B cell (primary cell): ENCODE data around the gene NOG. TPM values are rescaled to one million over a fixed set of nuclear protein-coding genes. Genes with fewer than 3 reads are reported as not detected.

ENCODE experiments used
- ATAC-seq: fragments of 200-7000 bp; cut with Tn5 transposase; one replicate; pipeline ENCODE4 v1.10.0; 2021; ENCODE audit warnings: low read depth, mild to moderate bottlenecking, moderate number of reproducible peaks, moderate library complexity
- CTCF ChIA-PET: fragments of 350-600 bp; sonication (Branson Sonifier 250); formaldehyde crosslinking; loops from one replicate; lab custom pipeline; 2021; ENCODE audit warnings: antibody characterized with exemption, inconsistent platforms; lab: Charles Lee
- POLR2A ChIA-PET: fragments of 350-600 bp; sonication (Branson Sonifier 250); formaldehyde crosslinking; loops from one replicate; lab custom pipeline; 2021; ENCODE audit warnings: antibody characterized with exemption; lab: Charles Lee
- DNase-seq: peaks from one replicate; pipeline ENCODE4 v3.0.0; 2013
- H2AFZ ChIP-seq: 2 replicates; pipeline ENCODE4 v1.6.1; 2012; ENCODE audit warnings: mild to moderate bottlenecking, low read depth, low read length; ENCODE audit not compliant: insufficient read depth, poor library complexity, severe bottlenecking
- H3K27ac ChIP-seq, 2 donors: 1 replicate in 1 of 2; 2 replicates in 1 of 2; pipeline ENCODE4 v1.5.1; 2012 to 2013; ENCODE audit warnings: low read length in 2 of 2, mild to moderate bottlenecking in 2 of 2, moderate library complexity in 1 of 2
- H3K27me3 ChIP-seq, 4 experiments: fragments of 200-600 bp in 1 of 4; sonication (generic) in 1 of 4; replicated peaks in 1 of 4; 1 replicate in 2 of 4; 2 replicates in 2 of 4; pipeline versions ENCODE4 v1.6.1 to v1.7.0; 2013 to 2016; ENCODE audit warnings: low read length in 3 of 4, mild to moderate bottlenecking in 2 of 4, mixed read lengths in 1 of 4, moderate library complexity in 1 of 4; ENCODE audit not compliant: insufficient read depth in 4 of 4, control insufficient read depth in 3 of 4; ENCODE audit errors: control extremely low read depth in 1 of 4
- H3K36me3 ChIP-seq, 2 experiments: replicated peaks in 1 of 2; 1 replicate in 1 of 2; 2 replicates in 1 of 2; pipeline versions ENCODE4 v1.6.1 to v1.7.1; 2013; ENCODE audit warnings: low read length in 1 of 2; ENCODE audit not compliant: insufficient read depth in 2 of 2, control insufficient read depth in 1 of 2; ENCODE audit errors: control extremely low read depth in 1 of 2, extremely low read depth in 1 of 2
- H3K4me1 ChIP-seq, 2 donors: fragments of 200-600 bp in 1 of 2; sonication (generic) in 1 of 2; 1 replicate in 1 of 2; 2 replicates in 1 of 2; pipeline versions ENCODE4 v1.5.1 to v1.6.1; 2013 to 2017; ENCODE audit warnings: low read length in 2 of 2; ENCODE audit not compliant: control insufficient read depth in 2 of 2, insufficient read depth in 2 of 2
- H3K4me2 ChIP-seq: replicated peaks from 2 replicates; pipeline ENCODE3; 2012; ENCODE audit warnings: mild to moderate bottlenecking, low read depth, low read length; ENCODE audit not compliant: poor library complexity, severe bottlenecking
- H3K4me3 ChIP-seq, 5 experiments: fragments of 200-600 bp in 1 of 5; sonication (generic) in 1 of 5; 1 replicate in 3 of 5; 2 replicates in 2 of 5; pipeline versions ENCODE4 v1.5.1 to v1.7.0; 2011 to 2016; ENCODE audit warnings: low read length in 4 of 5, mild to moderate bottlenecking in 4 of 5, low read depth in 2 of 5, control low read depth in 1 of 5, moderate library complexity in 1 of 5; ENCODE audit not compliant: insufficient read depth in 1 of 5; ENCODE audit errors: control extremely low read depth in 1 of 5, extremely low read depth in 1 of 5
- H3K79me2 ChIP-seq: fragments of 200-600 bp; sonication (generic); one replicate; pipeline ENCODE4 v1.6.0; 2016; ENCODE audit warnings: low read length; ENCODE audit not compliant: control insufficient read depth, insufficient read depth
- H3K9ac ChIP-seq: fragments of 200-600 bp; sonication (generic); 2 replicates; pipeline ENCODE4 v1.6.1; 2017; ENCODE audit warnings: mild to moderate bottlenecking, low read length, moderate library complexity
- H3K9me3 ChIP-seq, 3 donors: one replicate each; pipeline versions ENCODE4 v1.6.1 to v1.7.1; 2013; ENCODE audit warnings: low read length in 2 of 3; ENCODE audit not compliant: control insufficient read depth in 2 of 3, insufficient read depth in 1 of 3; ENCODE audit errors: control extremely low read depth in 1 of 3
- H4K20me1 ChIP-seq: 2 replicates; pipeline ENCODE4 v1.6.0; 2012; ENCODE audit warnings: mild to moderate bottlenecking, low read length; ENCODE audit not compliant: insufficient read depth, control insufficient read depth, poor library complexity, severe bottlenecking
- H3K27ac Mint-ChIP-seq: one replicate; pipeline ENCODE4 v1.8.0; 2021; ENCODE audit warnings: mixed read lengths
- H3K27me3 Mint-ChIP-seq: one replicate; pipeline ENCODE4 v1.8.0; 2021; ENCODE audit warnings: mixed read lengths
- H3K4me1 Mint-ChIP-seq: one replicate; pipeline ENCODE4 v1.8.0; 2021; ENCODE audit warnings: mixed read lengths
- H3K4me3 Mint-ChIP-seq: one replicate; pipeline ENCODE4 v1.8.0; 2021; ENCODE audit warnings: mixed read lengths
- H3K9me3 Mint-ChIP-seq: one replicate; pipeline ENCODE4 v1.8.0; 2022; ENCODE audit warnings: mixed read lengths; ENCODE audit not compliant: insufficient read depth
- EZH2 ChIP-seq: IDR thresholded peaks from 2 replicates; pipeline ENCODE4 v1.6.1; 2012; ENCODE audit warnings: borderline replicate concordance, low read depth, mild to moderate bottlenecking, moderate library complexity, low read length; ENCODE audit not compliant: insufficient read depth, poor library complexity, severe bottlenecking
- WGBS: methylation state at CpG from one replicate; pipeline ENCODE4 v1.1.5; 2013; ENCODE audit warnings: missing lambda C conversion rate; ENCODE audit not compliant: insufficient coverage; 5-methylcytosine and 5-hydroxymethylcytosine counted together
- intact Hi-C: fragments of 100-400 bp; cut with micrococcal nuclease; formaldehyde crosslinking; loops from one replicate; pipeline ENCODE4 v1.10.0; 2022
- polyA plus RNA-seq: library from polyadenylated mRNA; depleted of rRNA; stranded (reverse); fragments of >200 nt; gene quantifications from 2 replicates; pipeline ENCODE4 v1.2.3, GENCODE V29; 2012
- total RNA-seq, 2 donors: library from RNA; stranded (reverse); fragments of 120-200 nt in 1 of 2; gene quantifications; 1 replicate in 1 of 2; 2 replicates in 1 of 2; pipeline versions ENCODE4 v1.2.3 to v1.2.4, GENCODE V29; 2013 to 2022
- TF ChIP-seq, protein P1 (sequence below): fragments of 200-600 bp; IDR thresholded peaks from one replicate; pipeline ENCODE4 v1.8.0; 2022; ENCODE audit warnings: antibody characterized with exemption, mild to moderate bottlenecking

Gene NOG
- total and polyA plus RNA-seq, 2 donors (not counting 1 experiment from before 2014, with no cell fraction given) = not detected

DNA sequence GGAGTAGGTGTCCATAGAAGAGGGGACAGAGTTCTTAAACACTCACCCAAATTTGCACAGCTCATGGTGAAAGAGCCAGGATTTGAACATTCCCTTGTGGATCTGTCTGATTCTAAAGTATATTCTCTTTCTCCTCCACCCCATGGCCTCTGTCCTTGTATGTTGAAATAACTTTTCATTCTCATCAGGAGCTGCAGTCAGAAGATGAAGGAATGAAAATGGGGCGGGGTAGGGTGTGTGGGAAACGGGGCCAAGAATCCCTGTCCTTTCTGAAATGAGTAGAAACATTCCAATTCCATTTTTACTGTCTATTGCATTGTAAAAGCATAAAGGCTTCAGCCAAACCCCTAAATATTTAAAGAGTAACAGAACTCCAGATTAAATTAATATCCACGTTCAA lies 42.8 kb downstream of the NOG start:
- H3K27ac ChIP-seq = no peak overlapping the region
- no peaks in the 10 kb centered on the region for H3K9me3 ChIP-seq
- H3K4me3 Mint-ChIP-seq = no peak overlapping the region
- no peaks in the 10 kb centered on the region for H3K9me3 Mint-ChIP-seq
- no peak overlapping the region for H3K27ac Mint-ChIP-seq
- no peak overlapping the region for H2AFZ ChIP-seq
- H3K27me3 Mint-ChIP-seq = no peaks in the 10 kb centered on the region
- no peak overlapping the region for H3K4me2 ChIP-seq
- POLR2A ChIA-PET = no interaction called here
- WGBS = no CpG with 5 or more reads among the region's 3 CpGs
- H3K27me3 ChIP-seq = peaks cover 0 to 5% (median 0%) of the 10 kb centered on the region in 4 experiments
- H3K4me1 Mint-ChIP-seq = no peaks in the 10 kb centered on the region
- no peaks in the 10 kb centered on the region for H3K79me2 ChIP-seq
- H3K4me1 ChIP-seq = no peaks in the 10 kb centered on the region
- no peak overlapping the region for H3K9ac ChIP-seq
- intact Hi-C loops = no loop called here
- H3K4me3 ChIP-seq = no peak overlapping the region
- DNase-seq = no peak
- H3K36me3 ChIP-seq = no peaks in the 10 kb centered on the region
- CTCF ChIA-PET = no interaction called here
- no peak for ATAC-seq
- no peaks in the 10 kb centered on the region for H4K20me1 ChIP-seq
- TF ChIP-seq EZH2 = no peak
- TF ChIP-seq, protein P1, sequence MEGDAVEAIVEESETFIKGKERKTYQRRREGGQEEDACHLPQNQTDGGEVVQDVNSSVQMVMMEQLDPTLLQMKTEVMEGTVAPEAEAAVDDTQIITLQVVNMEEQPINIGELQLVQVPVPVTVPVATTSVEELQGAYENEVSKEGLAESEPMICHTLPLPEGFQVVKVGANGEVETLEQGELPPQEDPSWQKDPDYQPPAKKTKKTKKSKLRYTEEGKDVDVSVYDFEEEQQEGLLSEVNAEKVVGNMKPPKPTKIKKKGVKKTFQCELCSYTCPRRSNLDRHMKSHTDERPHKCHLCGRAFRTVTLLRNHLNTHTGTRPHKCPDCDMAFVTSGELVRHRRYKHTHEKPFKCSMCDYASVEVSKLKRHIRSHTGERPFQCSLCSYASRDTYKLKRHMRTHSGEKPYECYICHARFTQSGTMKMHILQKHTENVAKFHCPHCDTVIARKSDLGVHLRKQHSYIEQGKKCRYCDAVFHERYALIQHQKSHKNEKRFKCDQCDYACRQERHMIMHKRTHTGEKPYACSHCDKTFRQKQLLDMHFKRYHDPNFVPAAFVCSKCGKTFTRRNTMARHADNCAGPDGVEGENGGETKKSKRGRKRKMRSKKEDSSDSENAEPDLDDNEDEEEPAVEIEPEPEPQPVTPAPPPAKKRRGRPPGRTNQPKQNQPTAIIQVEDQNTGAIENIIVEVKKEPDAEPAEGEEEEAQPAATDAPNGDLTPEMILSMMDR = no peak

DNA sequence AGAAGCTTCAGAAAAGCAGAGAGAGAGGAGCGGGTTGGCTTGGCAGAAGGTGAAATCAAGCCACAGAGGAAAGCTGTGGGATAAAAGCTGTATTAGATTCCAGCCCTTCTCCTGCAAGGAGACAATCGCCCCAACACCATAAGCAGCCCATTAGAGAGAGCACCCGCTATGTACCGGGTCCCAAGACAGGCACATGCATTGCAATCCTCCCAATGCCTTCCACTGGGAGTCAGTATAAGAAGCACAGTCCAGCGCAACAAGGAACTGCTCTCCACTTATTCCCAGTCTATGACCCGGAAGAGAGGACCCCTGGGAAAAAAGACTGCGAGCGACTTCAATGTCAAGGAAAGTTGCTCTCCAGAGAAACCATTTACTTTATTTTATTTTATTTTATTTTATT lies 43.8 kb downstream of the NOG start:
- Histone ChIP-seq H3K4me2 (no peak overlapping the region), H3K4me3 (no peak overlapping the region), H3K27me3 (peaks cover 0 to 5% (median 0%) of the 10 kb centered on the region in 4 experiments), H4K20me1 (no peaks in the 10 kb centered on the region), H3K4me1 (no peaks in the 10 kb centered on the region), H3K9me3 (no peaks in the 10 kb centered on the region), H2AFZ (no peak overlapping the region), H3K27ac (no peak overlapping the region), H3K79me2 (no peaks in the 10 kb centered on the region), H3K36me3 (no peaks in the 10 kb centered on the region), H3K9ac (no peak overlapping the region)
- WGBS = 93% methylated on average over 4 of the region's 8 CpGs
- ChIA-PET POLR2A (no interaction called here), CTCF (no interaction called here)
- DNase-seq (no peak), ATAC-seq (no peak)
- H3K9me3 Mint-ChIP-seq = no peaks in the 10 kb centered on the region
- H3K4me1 Mint-ChIP-seq = no peaks in the 10 kb centered on the region
- intact Hi-C loops = no loop called here
- H3K27me3 Mint-ChIP-seq = peaks cover 7% of the 10 kb centered on the region
- TF ChIP-seq, protein P1 = no peak
- no peak for TF ChIP-seq EZH2
- no peak overlapping the region for H3K27ac Mint-ChIP-seq
- no peak overlapping the region for H3K4me3 Mint-ChIP-seq
